Neural crest cell (in vitro differentiated cells): Measurements from ENCODE around the gene HDAC5. TPM values are rescaled to one million over a fixed set of nuclear protein-coding genes. Genes with fewer than 3 reads are reported as not detected.

Source experiments
- DNase-seq: peaks from one replicate; pipeline ENCODE4 v3.0.0; 2021; ENCODE audit warnings: low read depth, mixed read lengths, low spot score
- H3K27ac Mint-ChIP-seq: one replicate; pipeline ENCODE4 v1.8.0; 2021; ENCODE audit warnings: mild to moderate bottlenecking, mixed read lengths; ENCODE audit not compliant: unreplicated experiment
- H3K27me3 Mint-ChIP-seq: 2 replicates; pipeline ENCODE4 v1.8.0; 2021; ENCODE audit warnings: low read depth, mild to moderate bottlenecking, mixed read lengths
- H3K36me3 Mint-ChIP-seq: 2 replicates; pipeline ENCODE4 v1.8.0; 2021; ENCODE audit warnings: low read depth, mild to moderate bottlenecking, mixed read lengths
- H3K4me1 Mint-ChIP-seq: 2 replicates; pipeline ENCODE4 v1.8.0; 2021; ENCODE audit warnings: mixed read lengths
- H3K4me3 Mint-ChIP-seq: one replicate; pipeline ENCODE4 v1.8.0; 2021; ENCODE audit warnings: mild to moderate bottlenecking, mixed read lengths
- H3K9me3 Mint-ChIP-seq: 2 replicates; pipeline ENCODE4 v1.8.0; 2021; ENCODE audit warnings: mixed read lengths
- long read RNA-seq: library from polyadenylated mRNA; unstranded; transcript quantifications from one replicate; pipeline ENCODE4 v2.0.0, GENCODE V29; 2020
- total RNA-seq: library from RNA; stranded (reverse); gene quantifications from 2 replicates; pipeline ENCODE4 v1.2.1, GENCODE V29; 2021
- TF ChIP-seq, protein P1 (sequence below): fragments of 200-600 bp; sonication (generic); conservative IDR thresholded peaks from 2 replicates; pipeline ENCODE4 v1.5.0; 2021; ENCODE audit warnings: antibody characterized with exemption, mild to moderate bottlenecking

The HDAC5 gene
- total RNA-seq = 27.1 and 27.2 TPM in 2 replicates
- long read RNA-seq, partial matches to known transcripts = 1 of 2 reads
- long read RNA-seq, other reads (novel, unspliced or antisense) = 1 of 2 reads

DNA sequence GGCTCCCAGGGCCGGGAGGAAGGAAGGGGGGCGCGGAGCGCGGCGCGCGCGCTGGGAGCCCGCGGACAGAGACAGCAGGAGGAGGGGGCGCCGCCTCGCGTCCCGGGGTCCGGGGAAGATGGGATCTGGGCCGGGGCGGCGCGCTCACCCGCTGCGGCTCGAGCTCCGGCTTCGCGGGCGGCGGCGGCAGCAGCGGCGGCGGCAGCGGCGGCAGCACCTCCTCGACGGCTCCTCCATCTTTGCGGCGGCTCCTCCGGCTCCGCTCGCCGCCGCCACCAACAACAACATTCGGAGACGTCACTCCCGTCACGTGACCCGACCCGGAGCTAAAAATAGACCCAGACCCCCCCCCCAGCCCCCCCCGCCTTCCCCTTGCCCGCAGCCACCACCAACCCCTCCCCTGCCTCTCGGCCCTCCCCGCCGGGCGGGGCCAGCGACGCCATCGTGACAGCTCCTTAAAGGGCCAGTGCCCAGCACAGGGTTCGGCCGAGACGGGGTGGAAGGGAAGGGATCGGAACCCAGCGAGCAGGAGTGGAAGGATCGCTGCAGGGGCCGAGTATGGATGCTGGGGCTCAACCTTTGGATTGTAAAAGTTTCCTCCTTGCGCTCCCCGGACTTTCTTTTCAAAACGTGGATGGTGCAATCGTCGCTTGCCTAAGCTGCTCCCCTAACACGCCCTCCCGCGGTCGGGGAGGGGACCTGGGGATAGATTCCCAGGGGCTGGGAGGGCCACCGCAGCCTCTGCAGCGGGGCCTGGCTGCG, at the start of gene HDAC5:
TSS of gene HDAC5 (minus strand) at position 286 of the 762 bp plus-strand sequence. CDS start 6,126 bp downstream, outside the sequence.
- TF ChIP-seq, protein P1, sequence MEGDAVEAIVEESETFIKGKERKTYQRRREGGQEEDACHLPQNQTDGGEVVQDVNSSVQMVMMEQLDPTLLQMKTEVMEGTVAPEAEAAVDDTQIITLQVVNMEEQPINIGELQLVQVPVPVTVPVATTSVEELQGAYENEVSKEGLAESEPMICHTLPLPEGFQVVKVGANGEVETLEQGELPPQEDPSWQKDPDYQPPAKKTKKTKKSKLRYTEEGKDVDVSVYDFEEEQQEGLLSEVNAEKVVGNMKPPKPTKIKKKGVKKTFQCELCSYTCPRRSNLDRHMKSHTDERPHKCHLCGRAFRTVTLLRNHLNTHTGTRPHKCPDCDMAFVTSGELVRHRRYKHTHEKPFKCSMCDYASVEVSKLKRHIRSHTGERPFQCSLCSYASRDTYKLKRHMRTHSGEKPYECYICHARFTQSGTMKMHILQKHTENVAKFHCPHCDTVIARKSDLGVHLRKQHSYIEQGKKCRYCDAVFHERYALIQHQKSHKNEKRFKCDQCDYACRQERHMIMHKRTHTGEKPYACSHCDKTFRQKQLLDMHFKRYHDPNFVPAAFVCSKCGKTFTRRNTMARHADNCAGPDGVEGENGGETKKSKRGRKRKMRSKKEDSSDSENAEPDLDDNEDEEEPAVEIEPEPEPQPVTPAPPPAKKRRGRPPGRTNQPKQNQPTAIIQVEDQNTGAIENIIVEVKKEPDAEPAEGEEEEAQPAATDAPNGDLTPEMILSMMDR = peak; percentile 68
- peaks cover 7% of the 10 kb centered on the region for H3K27me3 Mint-ChIP-seq
- peak within 1 kb of the TSS; percentile 99 for H3K27ac Mint-ChIP-seq
- peak; percentile 89 for DNase-seq
- no peaks in the 10 kb centered on the region for H3K9me3 Mint-ChIP-seq
- peaks cover 26% of the 10 kb centered on the region for H3K4me1 Mint-ChIP-seq
- peak within 1 kb of the TSS; percentile 96 for H3K4me3 Mint-ChIP-seq
- no peaks in the 10 kb centered on the region for H3K36me3 Mint-ChIP-seq

DNA sequence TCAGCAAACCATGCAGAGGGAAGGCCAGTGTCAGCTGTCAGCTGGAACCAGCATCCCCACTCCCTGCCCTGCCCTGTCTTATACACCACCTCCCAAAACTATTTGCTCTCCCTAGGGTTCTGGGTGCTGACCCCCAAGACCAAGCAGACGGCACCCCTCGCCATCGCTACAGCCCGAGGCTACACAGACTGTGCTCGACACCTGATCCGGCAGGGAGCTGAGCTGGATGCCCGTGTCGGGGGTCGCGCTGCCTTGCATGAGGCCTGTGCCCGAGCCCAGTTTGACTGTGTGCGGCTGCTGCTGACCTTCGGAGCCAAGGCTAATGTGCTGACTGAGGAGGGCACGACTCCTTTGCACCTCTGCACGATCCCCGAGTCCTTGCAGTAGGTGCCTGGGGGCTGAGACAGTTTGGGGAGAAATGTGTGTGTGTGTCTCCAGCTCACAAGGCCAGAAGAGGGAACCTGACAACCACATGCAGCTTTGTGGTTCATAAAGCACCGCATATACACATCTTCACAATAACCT, 48.6 kb upstream of the HDAC5 start:
- H3K9me3 Mint-ChIP-seq = no peaks in the 10 kb centered on the region
- TF ChIP-seq, protein P1 = no peak
- peaks cover 23% of the 10 kb centered on the region for H3K4me1 Mint-ChIP-seq
- peaks cover 6% of the 10 kb centered on the region for H3K36me3 Mint-ChIP-seq
- no peak overlapping the region for H3K27ac Mint-ChIP-seq
- no peaks in the 10 kb centered on the region for H3K27me3 Mint-ChIP-seq
- H3K4me3 Mint-ChIP-seq = peak overlapping the region; percentile 34
- DNase-seq = no peak

DNA sequence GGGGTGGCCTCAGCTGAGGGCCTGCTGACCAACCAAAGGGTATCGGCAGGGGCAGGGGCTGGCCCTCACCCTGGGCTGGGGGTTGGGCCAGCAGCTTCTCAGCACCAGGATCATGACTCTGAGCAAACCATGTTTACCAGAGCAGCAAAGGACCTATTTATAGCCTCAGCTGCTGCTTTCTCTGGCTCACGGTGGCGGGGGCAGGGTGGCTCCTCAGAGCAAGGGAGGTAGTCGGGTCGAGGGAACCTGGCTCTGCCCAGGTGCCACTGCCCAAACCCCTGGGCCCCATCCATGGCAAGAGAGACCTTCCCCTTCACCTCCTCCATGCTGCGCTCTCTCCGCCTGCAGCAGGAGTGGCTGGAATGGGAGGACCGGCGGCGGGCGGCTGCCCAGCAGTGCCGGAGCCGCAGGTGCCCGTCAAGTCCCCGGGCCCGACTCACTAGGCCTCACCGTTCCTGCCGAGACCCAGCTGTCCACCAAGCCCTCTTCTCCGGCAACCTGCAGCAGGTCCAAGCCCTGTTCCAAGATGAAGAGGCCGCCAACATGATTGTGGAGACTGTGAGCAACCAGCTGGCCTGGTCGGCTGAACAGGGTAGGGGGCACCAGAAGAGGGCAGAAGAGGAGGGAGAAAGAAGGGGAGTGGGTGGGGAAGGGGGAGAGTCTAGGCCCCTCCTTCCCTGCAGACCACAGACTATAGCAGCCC, 47.2 kb upstream of the HDAC5 start, which contains the start of gene ASB16:
TSS of gene ASB16 (plus strand) at position 206 of the 703 bp plus-strand sequence. CDS start at position 292, 86 bp downstream.
- no peaks in the 10 kb centered on the region for H3K27me3 Mint-ChIP-seq
- DNase-seq = no peak
- H3K4me1 Mint-ChIP-seq = peaks cover 23% of the 10 kb centered on the region
- H3K4me3 Mint-ChIP-seq = peak within 1 kb of the TSS; percentile 38
- TF ChIP-seq, protein P1 = no peak
- H3K36me3 Mint-ChIP-seq = peaks cover 2% of the 10 kb centered on the region
- H3K9me3 Mint-ChIP-seq = no peaks in the 10 kb centered on the region
- H3K27ac Mint-ChIP-seq = no peak within 1 kb of the TSS

DNA sequence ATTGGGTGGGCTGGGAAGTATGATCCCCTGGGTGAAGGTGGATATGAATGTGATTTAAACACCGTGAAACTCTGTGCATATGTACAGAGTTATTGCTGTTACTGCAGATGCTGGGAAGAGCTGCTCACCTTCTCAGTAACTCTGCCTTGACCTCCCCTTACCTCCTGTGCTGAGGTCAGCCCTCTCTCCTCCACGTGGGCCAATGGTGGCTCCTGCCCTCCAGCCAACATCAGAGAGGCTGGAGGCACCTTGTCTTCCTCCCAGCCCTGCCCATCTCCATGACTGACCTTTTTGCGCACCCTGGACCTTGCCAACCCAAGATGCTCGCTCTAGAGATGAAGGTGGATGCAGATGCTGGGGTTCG, 46.7 kb upstream of the HDAC5 start:
- DNase-seq = no peak
- Mint-ChIP-seq H3K4me3 (peak overlapping the region; percentile 38), H3K27ac (no peak overlapping the region), H3K36me3 (no peaks in the 10 kb centered on the region), H3K9me3 (no peaks in the 10 kb centered on the region), H3K4me1 (peaks cover 23% of the 10 kb centered on the region), H3K27me3 (no peaks in the 10 kb centered on the region)
- TF ChIP-seq, protein P1 = no peak

DNA sequence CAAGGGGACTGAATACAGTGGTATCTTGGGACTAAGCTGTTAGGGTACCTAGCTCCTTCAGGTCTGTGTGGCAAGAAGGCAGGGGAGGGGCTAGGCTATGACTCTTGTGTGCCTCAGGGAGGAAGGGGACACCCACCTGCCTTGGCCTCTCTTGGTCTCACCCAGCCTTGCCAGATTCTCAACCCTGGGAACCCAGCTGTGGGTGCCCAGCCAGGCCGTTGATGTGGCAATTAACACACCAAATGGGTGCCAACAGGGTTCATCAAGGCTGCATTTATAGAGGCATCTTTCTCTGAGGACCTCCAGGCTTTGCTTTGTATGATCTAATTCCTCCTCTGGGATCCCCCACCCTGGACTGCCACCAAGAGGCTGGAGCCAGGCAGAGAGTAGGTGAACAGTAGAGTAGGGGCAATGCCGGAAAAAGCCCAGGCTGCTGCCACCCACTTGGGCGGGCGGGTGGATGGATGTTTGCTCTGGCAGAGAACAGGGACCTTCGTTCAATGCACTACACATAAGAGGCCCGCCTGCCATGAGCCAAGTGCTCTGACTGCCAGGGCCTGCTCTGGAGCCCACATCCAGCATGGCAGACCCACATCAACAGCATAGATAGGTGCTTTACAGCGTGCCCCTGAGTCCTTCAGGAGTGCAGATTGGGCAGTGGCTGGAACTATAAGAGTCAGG, 43.9 kb upstream of the HDAC5 start:
- H3K9me3 Mint-ChIP-seq = no peaks in the 10 kb centered on the region
- H3K4me1 Mint-ChIP-seq = peaks cover 23% of the 10 kb centered on the region
- no peak overlapping the region for H3K4me3 Mint-ChIP-seq
- no peak for DNase-seq
- H3K27me3 Mint-ChIP-seq = no peaks in the 10 kb centered on the region
- TF ChIP-seq, protein P1 = no peak
- H3K36me3 Mint-ChIP-seq = peaks cover 3% of the 10 kb centered on the region
- no peak overlapping the region for H3K27ac Mint-ChIP-seq
